ENCODE data around the gene NPAS3. TPM values are rescaled to one million over a fixed set of nuclear protein-coding genes. Genes with fewer than 3 reads are reported as not detected.

NPAS3 gene
- total and polyA plus RNA-seq, 2 of the 8 experiments (the other 6 are each of a cell fraction or from before 2014, with no cell fraction given): 0.11 to 0.60 TPM

DNA sequence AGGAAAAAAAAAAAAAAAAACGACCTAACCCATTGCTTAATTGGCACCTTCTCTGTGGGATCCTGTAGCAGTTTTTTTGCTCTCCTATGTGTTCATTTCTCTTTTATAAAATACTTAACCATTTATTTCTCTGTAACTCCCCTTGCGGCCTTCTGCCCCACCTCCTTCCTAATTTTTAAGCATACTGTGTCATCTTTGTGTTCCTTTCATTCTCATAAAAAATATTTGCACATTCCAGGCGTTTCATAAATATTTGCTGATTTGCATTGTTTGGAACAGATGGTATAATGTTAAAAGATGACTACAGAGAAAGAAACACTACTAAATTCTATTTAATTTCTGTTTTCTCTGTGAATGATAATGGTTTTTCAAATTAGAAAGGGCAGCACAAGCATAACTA lies 77.9 kb downstream of the NPAS3 start (continued):
- no peak for TF ChIP-seq CHD2 (IDR thresholded peaks at IDR 0.05; ENCODE audit: low read length)
- no peak for TF ChIP-seq TCF12 (IDR thresholded peaks at IDR 0.05; ENCODE audit: low read depth, low read length)
- no peak for TF ChIP-seq SRF (IDR thresholded peaks at IDR 0.05; ENCODE audit: low read depth, low read length)
- no peak for TF ChIP-seq ATF3 (IDR thresholded peaks at IDR 0.05; ENCODE audit: insufficient read depth, low read depth, low read length)
- TF ChIP-seq CBX5 (IDR thresholded peaks at IDR 0.05; ENCODE audit: low read depth, low read length): no peak
- TF ChIP-seq TBP (IDR thresholded peaks at IDR 0.05; ENCODE audit: low read depth, low read length): no peak
- no peak for TF ChIP-seq BACH1 (IDR thresholded peaks at IDR 0.05; ENCODE audit: low read length)

Measured in H1 (cell line).